GM12801 (cell line): Measurements from ENCODE around the gene NRSN1.

Experiments used
- CTCF ChIP-seq: IDR thresholded peaks from one replicate; pipeline ENCODE4 v1.5.1; 2011; ENCODE audit warnings: control low read depth; ENCODE audit not compliant: insufficient read length; ENCODE audit errors: extremely low read depth

The NRSN1 gene, protein sequence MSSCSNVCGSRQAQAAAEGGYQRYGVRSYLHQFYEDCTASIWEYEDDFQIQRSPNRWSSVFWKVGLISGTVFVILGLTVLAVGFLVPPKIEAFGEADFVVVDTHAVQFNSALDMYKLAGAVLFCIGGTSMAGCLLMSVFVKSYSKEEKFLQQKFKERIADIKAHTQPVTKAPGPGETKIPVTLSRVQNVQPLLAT

GRCh38 chr6:24125980-24126379 lies at the start of gene NRSN1:
NRSN1 (plus strand) TSS chr6:24126215; CDS start chr6:24134328, 8,113 bp downstream.
- TF ChIP-seq CTCF: no peak

- no peak for TF ChIP-seq CTCF
These were observed 47.8 kb upstream of the NRSN1 start for GRCh38 chr6:24078200-24078599.

DNA sequence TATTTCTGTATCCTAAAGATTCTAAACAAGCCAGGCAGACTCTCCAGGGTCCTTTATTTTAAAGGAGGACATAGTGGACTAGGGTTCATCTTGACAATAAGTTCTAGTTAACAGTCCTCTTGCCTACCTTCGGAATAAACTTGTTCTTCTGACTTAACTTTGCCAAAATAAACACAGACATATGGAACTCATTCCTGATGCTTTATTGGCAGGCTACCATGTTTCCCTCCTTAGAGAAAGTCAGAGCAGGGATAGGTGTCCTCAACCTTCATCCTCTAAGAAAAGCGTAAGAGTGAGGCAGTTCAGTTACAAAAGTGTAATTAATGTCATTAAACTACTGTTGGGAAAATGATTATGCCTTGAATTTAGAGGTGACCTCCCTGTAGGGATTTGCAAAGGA lies 46.9 kb upstream of the NRSN1 start:
- TF ChIP-seq CTCF: no peak

DNA sequence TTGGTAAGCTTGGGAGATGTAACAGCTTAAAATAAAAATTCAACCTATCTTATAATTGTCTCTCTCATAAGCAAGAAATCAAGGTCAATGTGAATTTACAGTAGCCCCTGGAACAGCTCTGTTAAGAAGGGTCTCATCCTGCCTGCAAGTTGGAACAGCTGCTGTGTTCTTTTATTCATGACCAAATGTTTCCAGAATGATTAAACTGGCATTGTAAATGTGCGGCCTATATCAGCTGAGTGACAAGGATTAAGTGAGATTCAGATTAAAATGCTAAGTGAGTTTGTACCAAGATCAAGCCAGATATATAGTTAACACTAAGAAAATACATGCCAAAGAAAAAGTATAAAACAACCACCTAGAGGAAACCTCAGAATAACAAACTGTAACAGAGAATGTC lies 45.3 kb upstream of the NRSN1 start:
- no peak for TF ChIP-seq CTCF

DNA sequence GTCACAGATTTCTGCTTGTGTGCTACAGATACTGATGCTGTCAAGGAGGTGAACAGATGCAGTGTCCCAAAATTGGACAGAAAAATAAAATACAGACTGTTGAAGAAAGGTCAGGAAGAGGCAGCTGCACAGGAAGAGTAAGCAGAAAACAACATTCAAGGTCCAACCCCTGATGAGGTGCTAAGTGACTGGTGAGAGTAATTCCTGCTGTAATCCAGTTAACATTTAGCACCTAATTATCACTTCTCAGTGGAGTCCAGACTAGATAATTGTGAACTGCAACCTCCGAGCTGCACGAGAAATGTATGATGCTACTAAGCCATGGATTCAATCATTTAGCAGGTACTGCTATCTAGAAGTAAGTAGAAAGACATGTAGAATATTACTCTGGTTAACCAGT lies 36.3 kb upstream of the NRSN1 start:
- no peak for TF ChIP-seq CTCF

DNA sequence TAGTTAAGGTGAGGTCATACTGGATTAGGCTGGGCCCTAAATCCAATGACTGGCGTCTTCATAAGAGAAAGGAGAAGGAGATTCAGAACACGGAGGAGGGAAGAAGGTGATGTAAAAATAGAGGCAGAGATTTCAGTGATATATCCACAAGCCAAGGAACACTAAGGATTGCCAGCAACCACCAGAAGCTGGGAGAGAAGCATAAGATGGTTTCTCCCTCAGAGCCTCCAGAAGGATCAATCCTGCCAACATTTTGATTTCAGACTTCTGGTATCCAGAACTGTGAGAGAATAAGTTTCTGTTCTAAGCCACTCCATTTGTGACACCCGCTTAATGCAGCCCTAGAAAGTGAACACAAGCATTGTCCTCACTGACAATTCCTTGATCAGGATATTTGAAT lies 33.6 kb upstream of the NRSN1 start:
- TF ChIP-seq CTCF: no peak

DNA sequence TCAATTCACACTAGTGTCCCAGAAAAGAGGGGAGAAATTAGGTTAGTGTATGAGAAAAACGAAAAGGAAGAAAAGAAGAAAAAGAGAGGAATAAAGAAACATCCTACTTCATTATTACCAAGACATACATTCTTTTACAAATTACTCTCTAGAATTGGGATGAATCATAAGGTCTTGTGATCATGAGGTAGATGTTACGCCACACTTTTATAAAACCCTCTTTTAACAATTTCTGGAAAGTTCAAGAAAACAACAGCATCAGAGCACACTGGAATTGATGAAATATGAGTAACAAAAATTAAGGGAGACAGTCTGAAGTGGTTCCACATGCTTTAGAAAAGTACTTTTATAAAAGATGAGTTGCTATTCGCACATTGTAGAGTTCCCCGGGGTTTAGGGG lies 32.6 kb upstream of the NRSN1 start:
- TF ChIP-seq CTCF: no peak

- TF ChIP-seq CTCF: no peak
These were observed 26.8 kb upstream of the NRSN1 start for GRCh38 chr6:24099181-24099580.
